Bone marrow (tissue), 2 donors: ENCODE results near the gene RTF2.
A peak's percentile ranks its signal among the peaks of the same experiment; 100 is the strongest.

Source experiments
- DNase-seq, 2 donors: peaks; one replicate each; lab custom pipeline; 2025; lab: John Stamatoyannopoulos, UW

The RTF2 gene, protein sequence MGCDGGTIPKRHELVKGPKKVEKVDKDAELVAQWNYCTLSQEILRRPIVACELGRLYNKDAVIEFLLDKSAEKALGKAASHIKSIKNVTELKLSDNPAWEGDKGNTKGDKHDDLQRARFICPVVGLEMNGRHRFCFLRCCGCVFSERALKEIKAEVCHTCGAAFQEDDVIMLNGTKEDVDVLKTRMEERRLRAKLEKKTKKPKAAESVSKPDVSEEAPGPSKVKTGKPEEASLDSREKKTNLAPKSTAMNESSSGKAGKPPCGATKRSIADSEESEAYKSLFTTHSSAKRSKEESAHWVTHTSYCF

GRCh38 chr20:56468316-56469076, at the start of gene RTF2:
Gene RTF2, plus strand, starts transcription at chr20:56468627. Its CDS starts 71 bp downstream, at chr20:56468698.
- peak; percentile 81 to 88 for DNase-seq

GRCh38 chr20:56420028-56420427, 48.4 kb upstream of the RTF2 start:
- DNase-seq, result no peak

- no peak for DNase-seq
Measured at GRCh38 chr20:56420940-56421688, 47.3 kb upstream of the RTF2 start.

DNA sequence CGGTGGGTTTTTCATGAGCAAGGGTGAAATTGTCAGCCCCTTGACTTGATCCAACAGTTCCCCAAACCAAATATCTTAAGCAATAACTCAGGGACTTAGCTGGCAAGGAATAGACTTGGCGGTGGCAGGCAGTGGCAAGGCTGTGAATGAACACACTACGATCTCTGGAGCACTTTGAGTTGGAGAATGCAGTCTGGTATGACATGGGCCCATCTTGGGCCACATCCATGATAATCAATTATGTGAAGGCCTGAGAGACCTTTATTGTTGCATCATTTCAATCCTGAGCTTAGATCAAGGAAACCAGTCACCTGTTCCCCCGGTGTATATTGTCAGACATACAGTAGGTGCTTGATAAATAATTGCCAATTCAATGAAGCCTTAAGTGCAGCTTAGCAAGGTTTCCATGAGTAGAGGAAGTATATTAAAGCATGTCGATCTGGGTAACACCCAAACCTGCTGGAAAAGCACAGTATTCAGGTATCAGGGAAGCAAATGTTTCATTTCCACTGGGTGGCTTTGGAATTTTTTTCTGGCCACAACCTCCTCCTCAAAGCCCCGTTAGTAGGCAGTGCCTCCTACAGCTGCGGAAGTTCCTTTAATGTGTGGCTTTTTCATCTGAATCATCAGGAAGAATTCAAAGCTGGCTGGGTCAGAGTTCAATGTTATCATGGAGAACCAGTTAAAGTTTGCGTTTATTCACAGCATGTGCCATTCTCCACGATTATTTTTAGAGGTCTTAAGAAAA, 46.2 kb upstream of the RTF2 start:
- peak in 1 of 2 donors; percentile 58 for DNase-seq

DNA sequence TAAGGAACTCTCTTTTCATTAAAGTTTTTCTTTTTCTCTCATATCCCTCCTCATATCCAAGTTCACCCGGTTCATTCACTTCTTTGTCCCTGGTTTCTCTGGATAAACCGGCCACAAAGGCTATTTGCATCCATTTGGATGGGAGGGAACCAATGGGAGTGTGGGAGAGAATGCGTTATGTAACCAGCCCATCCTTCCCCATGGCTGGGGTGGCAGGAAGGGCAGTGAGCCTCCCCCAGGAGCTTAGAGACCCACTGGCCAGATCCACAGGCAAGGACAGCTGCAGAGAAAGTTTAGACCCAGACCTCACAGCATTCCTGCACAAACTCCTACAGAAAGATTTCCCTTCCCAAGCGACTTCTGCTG, 45.6 kb upstream of the RTF2 start:
- no peak for DNase-seq

GRCh38 chr20:56423211-56423610, 45.2 kb upstream of the RTF2 start:
- no peak for DNase-seq

GRCh38 chr20:56423886-56424285, 44.5 kb upstream of the RTF2 start:
- DNase-seq, result no peak

- no peak for DNase-seq
Measured at GRCh38 chr20:56424931-56425330, 43.5 kb upstream of the RTF2 start.

DNA sequence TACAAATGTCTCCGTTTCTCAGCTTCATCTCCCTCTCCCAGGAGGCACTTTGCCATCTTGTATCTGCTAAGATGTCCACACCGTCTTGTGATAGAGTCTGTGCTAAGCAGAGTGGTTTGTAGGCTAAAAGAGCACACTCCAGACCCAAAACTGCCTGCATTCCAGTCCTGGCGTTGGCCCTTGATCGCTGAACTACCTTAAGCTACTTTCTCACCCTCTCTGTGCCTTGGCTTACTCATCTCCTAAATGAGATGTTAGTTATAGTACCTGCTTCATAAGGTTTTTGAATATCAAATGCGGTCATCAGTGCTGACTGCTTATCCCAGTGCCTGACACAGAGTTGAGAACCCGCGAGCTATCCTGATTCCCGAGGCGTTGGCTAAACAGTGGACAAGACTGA, 42.4 kb upstream of the RTF2 start:
- no peak for DNase-seq

DNA sequence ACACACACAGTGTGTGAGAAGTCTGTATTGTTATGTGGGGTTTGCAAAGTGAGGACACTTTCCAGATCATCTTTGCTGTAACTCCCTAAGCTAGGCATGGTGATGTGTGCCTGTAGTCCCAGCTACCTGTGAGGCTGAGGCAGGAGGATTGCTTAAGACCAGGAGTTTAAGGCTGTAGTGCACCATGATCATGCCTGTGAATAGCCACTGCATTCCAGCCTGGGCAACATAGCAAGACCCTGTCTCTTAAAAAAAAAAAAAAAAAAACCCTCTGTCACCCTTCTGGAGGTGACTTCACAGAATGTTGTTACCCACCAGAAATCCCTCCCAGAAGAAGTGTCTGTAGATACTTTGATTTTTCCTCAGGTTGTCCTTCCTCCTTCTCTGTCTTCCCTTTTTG, 41.5 kb upstream of the RTF2 start:
- DNase-seq, result no peak

DNA sequence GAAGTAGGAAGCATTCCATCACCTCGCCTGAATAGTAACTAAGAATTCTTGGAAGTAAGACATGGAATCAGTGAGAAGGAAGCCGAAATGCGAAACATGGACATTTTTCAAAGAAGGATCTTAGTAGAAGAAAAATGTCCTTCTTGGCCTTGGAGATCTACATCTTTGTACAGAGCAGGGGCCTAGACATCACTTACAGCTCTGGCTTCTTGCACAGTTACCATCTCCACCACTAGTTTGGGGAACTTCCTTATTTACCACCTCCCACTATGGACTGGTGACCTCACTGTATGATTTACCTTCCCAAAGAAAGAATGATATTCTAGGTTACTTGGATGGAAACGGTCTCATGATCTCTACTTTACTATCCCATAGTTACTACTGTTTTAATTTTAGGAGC, 40.6 kb upstream of the RTF2 start:
- no peak for DNase-seq

DNA sequence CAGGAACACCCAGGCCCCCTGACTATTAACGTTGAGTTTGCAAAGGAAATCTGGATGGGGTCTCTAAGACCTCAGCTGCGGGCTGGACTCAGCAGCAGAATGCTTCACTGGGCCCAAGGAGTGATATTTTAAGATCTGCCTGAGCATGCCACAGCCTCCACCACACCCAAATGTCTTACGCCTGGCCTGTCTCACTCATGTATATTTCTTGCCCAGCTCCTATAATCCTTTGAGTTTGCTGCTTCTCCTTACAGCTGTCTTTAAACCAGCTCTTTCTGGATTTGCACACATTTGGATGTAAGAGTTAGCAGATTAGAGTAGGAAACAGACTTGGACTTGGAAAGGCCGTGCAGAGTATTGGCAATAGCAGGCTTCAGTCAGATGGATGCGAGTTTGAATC, 40.0 kb upstream of the RTF2 start:
- no peak for DNase-seq

GRCh38 chr20:56428881-56429280, 39.5 kb upstream of the RTF2 start:
- DNase-seq, result no peak

DNA sequence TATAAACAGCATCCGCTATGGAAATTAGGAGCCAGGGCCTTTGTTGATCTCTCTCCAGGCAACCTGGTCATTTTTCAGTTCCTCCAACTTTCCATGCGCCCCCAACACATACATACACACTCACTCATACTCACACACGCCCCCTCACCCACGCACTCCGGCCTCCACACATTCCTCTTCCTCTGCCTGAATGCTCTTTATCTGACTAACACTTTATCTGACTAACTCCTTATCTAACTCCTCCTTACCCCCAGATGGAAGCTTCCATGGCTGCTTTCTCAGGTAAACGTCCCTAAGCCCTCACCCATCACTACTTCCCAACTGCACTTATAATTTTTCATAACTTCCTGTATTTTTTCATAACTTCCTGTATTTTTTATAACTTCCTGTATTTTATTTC, 38.9 kb upstream of the RTF2 start:
- no peak for DNase-seq

DNA sequence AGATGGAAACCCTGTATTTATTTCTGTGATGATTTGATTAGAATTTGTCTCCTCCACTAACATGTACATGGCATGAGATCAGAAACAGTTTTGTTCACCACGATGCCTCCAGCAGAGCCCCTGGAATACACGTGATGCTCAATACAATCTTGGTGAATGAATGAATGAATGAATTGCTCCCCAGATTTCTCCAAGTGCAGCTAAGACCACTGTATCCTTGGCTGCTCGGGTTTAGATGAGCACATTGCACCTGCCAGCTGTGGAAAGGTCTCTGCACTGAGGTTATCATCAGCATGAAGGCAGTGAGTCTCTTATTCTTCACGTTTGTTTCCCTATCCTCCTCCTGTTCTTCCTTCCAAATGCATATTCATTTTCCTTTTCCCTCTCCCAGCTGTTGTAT, 38.5 kb upstream of the RTF2 start:
- no peak for DNase-seq

DNA sequence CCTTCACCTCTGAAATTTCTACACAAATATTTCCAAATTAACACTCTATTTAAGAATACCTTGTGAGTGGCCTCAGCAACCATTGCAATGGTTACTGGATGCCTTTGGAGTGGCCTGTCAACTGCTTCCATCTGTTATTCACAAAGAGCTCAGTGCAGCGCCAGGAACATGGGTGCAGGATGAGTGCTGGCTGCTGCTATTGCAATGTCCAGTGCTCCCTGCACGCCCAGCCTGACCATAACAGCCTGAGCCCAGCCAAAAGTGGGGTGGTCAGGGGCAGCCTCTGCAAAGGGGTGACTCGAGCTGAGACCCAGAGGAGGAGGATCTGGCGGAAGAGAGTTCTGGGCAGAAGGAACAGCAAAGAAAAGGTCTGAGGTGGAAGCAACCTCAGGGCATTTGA, 38.0 kb upstream of the RTF2 start:
- no peak for DNase-seq

DNA sequence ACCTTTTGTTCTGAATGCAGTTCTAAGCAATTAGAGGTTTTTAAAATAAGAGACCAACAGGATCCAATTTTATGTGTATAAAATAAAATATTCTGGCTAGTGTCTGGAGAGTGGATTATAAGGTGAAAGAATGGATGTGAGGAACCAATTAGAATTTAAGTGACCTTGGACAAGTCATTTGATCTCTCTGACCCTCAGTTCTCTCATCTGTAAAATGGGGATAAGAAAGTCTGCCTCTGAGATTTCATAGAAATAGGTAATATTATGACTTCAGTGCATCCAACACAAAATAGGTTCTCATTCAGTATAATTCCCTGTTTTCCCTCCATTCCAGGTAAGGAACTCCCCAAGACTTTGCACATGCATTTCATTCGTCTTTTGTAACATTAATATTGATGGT, 37.5 kb upstream of the RTF2 start:
- no peak for DNase-seq

- DNase-seq, result no peak
Measured at GRCh38 chr20:56431471-56431870, 37.0 kb upstream of the RTF2 start.

GRCh38 chr20:56433221-56433879, 35.1 kb upstream of the RTF2 start:
- no peak for DNase-seq

DNA sequence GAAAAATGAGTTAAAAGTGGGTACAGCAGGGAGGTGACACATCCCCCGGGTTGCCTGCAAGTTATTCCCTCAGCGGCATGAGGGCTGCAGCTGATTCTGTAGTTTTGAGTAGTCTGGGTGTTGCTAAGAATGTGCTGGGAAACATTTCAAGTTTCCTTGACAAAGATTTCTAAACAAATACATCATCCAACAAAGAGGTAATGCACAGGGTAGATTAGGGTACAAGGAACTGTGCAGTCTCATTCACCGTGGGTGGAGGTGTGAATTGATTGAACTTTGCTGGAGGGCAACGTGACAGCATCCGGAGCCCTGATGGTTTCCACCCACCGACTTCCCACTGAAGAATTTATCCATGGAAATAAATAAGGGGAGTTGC, 34.6 kb upstream of the RTF2 start:
- DNase-seq, result no peak

DNA sequence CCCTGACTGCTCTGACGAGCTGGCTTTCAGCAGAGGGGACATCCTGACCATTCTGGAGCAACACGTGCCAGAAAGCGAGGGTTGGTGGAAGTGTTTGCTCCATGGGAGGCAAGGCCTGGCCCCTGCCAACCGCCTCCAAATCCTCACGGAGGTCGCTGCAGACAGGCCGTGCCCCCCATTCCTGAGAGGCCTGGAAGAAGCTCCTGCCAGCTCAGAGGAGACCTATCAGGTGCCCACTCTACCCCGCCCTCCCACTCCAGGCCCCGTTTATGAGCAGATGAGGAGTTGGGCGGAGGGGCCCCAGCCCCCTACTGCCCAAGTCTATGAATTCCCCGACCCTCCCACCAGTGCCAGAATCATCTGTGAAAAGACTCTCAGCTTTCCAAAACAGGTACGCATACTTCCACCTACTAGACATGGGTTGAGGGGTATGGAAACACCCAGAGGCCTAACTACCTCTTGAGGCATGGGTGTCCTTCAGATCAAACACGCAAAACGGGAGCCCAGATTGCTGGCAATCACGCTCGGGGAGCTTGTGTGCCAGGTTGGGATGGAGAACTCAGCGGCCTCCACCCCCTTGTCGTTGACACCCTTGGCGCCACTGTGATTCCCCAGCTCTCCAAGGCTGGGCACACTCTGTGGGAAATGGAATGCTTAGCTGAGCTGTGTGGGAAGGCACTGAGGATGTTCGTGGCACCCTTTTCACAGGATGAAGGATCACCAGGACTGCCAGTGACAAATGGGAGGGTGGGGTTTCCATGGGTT, 31.0 kb upstream of the RTF2 start:
- DNase-seq, result no peak
